Measurements from ENCODE around the gene SF3B3. TPM values are rescaled to one million over a fixed set of nuclear protein-coding genes. Genes with fewer than 3 reads are reported as not detected.

The SF3B3 gene
- total and polyA plus RNA-seq, 2 donors (not counting 1 experiment from before 2014, with no cell fraction given), result 67.1 to 266 TPM

DNA sequence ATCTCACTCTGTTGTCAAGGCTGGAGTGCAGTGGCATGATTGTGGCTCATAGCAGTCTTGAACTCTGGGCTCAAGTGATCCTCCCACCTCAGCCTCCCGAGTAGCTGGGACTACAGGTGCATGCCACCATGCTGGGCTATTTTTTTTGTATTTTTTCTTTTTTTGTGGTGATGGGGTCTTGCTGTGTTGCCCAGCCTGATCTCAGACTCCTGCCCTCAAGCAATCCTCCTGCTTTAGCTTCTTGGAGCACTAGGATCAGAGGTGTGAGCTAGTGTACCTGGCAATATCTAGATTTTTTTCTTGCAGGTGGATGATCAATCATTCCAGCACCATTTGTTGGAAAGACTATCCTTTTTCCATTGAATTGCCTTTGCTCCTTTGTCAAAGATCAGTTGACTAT is 69.9 kb downstream of the SF3B3 start:
- Mint-ChIP-seq H3K4me3 (no peak overlapping the region), H3K9me3 (ENCODE audit: insufficient read depth) (no peaks in the 10 kb centered on the region), H3K4me1 (no peaks in the 10 kb centered on the region), H3K27ac (no peak overlapping the region), H3K27me3 (peaks cover 12% of the 10 kb centered on the region)
- H3K36me3 ChIP-seq (replicated peaks in 1 of 2; ENCODE audit: control extremely low read depth in 1 of 2, control insufficient read depth in 1 of 2, extremely low read depth in 1 of 2, insufficient read depth in 2 of 2, low read length in 1 of 2), result no peaks in the 10 kb centered on the region
- H3K27me3 ChIP-seq (replicated peaks in 1 of 4; ENCODE audit: control extremely low read depth in 1 of 4, control insufficient read depth in 3 of 4, insufficient read depth in 4 of 4, low read length in 3 of 4), result peaks cover 0 to 3% (median 0%) of the 10 kb centered on the region in 4 experiments
- H3K9ac ChIP-seq (ENCODE audit: low read length), result no peak overlapping the region
- DNase-seq (no peak), ATAC-seq (ENCODE audit: low read depth) (no peak)
- CTCF ChIA-PET, result interaction anchor here (1.2 kb wide), 1 partner anchor 12 kb away, joined by 4 read pairs; no protein-coding TSS in a partner anchor
- WGBS (ENCODE audit: insufficient coverage), result no CpG with 5 or more reads among the region's 1 CpG
- H3K79me2 ChIP-seq (ENCODE audit: control insufficient read depth, insufficient read depth, low read length), result no peaks in the 10 kb centered on the region
- H3K4me3 ChIP-seq (ENCODE audit: control extremely low read depth in 1 of 5, extremely low read depth in 1 of 5, insufficient read depth in 1 of 5, low read depth in 2 of 5, low read length in 4 of 5), result no peak overlapping the region
- H4K20me1 ChIP-seq (ENCODE audit: control insufficient read depth, insufficient read depth, low read length, poor library complexity, severe bottlenecking), result no peaks in the 10 kb centered on the region
- no peak overlapping the region for H3K27ac ChIP-seq (ENCODE audit: low read length in 2 of 2)
- H3K4me1 ChIP-seq (ENCODE audit: control insufficient read depth in 2 of 2, insufficient read depth in 2 of 2, low read length in 2 of 2), result no peaks in the 10 kb centered on the region
- H3K4me2 ChIP-seq (replicated peaks; ENCODE audit: low read depth, low read length, poor library complexity, severe bottlenecking), result no peak overlapping the region
- H3K9me3 ChIP-seq (ENCODE audit: control extremely low read depth in 1 of 3, control insufficient read depth in 2 of 3, insufficient read depth in 1 of 3, low read length in 2 of 3), result no peaks in the 10 kb centered on the region
- POLR2A ChIA-PET, result no interaction called here
- no peak for TF ChIP-seq EZH2 (IDR thresholded peaks at IDR 0.05; ENCODE audit: borderline replicate concordance, insufficient read depth, low read depth, low read length, poor library complexity, severe bottlenecking)
- TF ChIP-seq, protein P1, sequence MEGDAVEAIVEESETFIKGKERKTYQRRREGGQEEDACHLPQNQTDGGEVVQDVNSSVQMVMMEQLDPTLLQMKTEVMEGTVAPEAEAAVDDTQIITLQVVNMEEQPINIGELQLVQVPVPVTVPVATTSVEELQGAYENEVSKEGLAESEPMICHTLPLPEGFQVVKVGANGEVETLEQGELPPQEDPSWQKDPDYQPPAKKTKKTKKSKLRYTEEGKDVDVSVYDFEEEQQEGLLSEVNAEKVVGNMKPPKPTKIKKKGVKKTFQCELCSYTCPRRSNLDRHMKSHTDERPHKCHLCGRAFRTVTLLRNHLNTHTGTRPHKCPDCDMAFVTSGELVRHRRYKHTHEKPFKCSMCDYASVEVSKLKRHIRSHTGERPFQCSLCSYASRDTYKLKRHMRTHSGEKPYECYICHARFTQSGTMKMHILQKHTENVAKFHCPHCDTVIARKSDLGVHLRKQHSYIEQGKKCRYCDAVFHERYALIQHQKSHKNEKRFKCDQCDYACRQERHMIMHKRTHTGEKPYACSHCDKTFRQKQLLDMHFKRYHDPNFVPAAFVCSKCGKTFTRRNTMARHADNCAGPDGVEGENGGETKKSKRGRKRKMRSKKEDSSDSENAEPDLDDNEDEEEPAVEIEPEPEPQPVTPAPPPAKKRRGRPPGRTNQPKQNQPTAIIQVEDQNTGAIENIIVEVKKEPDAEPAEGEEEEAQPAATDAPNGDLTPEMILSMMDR (IDR thresholded peaks at IDR 0.05), result no peak
- intact Hi-C loops (cut with micrococcal nuclease), result no loop called here
- H2AFZ ChIP-seq (ENCODE audit: insufficient read depth, low read depth, low read length, poor library complexity, severe bottlenecking), result no peak overlapping the region

GRCh38 chr16:70594569-70594968 is 71.0 kb downstream of the SF3B3 start:
- Mint-ChIP-seq H3K27ac (no peak overlapping the region), H3K4me3 (no peak overlapping the region), H3K9me3 (ENCODE audit: insufficient read depth) (no peaks in the 10 kb centered on the region), H3K27me3 (peaks cover 12% of the 10 kb centered on the region), H3K4me1 (no peaks in the 10 kb centered on the region)
- H3K36me3 ChIP-seq (replicated peaks in 1 of 2; ENCODE audit: control extremely low read depth in 1 of 2, control insufficient read depth in 1 of 2, extremely low read depth in 1 of 2, insufficient read depth in 2 of 2, low read length in 1 of 2), result no peaks in the 10 kb centered on the region
- no peak for DNase-seq
- no peak overlapping the region for H3K4me3 ChIP-seq (ENCODE audit: control extremely low read depth in 1 of 5, extremely low read depth in 1 of 5, insufficient read depth in 1 of 5, low read depth in 2 of 5, low read length in 4 of 5)
- no peaks in the 10 kb centered on the region for H3K4me1 ChIP-seq (ENCODE audit: control insufficient read depth in 2 of 2, insufficient read depth in 2 of 2, low read length in 2 of 2)
- ATAC-seq (ENCODE audit: low read depth), result no peak
- H4K20me1 ChIP-seq (ENCODE audit: control insufficient read depth, insufficient read depth, low read length, poor library complexity, severe bottlenecking), result no peaks in the 10 kb centered on the region
- H3K79me2 ChIP-seq (ENCODE audit: control insufficient read depth, insufficient read depth, low read length), result no peaks in the 10 kb centered on the region
- H3K4me2 ChIP-seq (replicated peaks; ENCODE audit: low read depth, low read length, poor library complexity, severe bottlenecking), result no peak overlapping the region
- ChIA-PET CTCF (no interaction called here), POLR2A (no interaction called here)
- H3K27ac ChIP-seq (ENCODE audit: low read length in 2 of 2), result no peak overlapping the region
- H3K9ac ChIP-seq (ENCODE audit: low read length), result no peak overlapping the region
- H3K9me3 ChIP-seq (ENCODE audit: control extremely low read depth in 1 of 3, control insufficient read depth in 2 of 3, insufficient read depth in 1 of 3, low read length in 2 of 3), result no peaks in the 10 kb centered on the region
- no peak overlapping the region for H2AFZ ChIP-seq (ENCODE audit: insufficient read depth, low read depth, low read length, poor library complexity, severe bottlenecking)
- TF ChIP-seq, protein P1 (IDR thresholded peaks at IDR 0.05), result no peak
- TF ChIP-seq EZH2 (IDR thresholded peaks at IDR 0.05; ENCODE audit: borderline replicate concordance, insufficient read depth, low read depth, low read length, poor library complexity, severe bottlenecking), result no peak
- intact Hi-C loops (cut with micrococcal nuclease), result no loop called here
- H3K27me3 ChIP-seq (replicated peaks in 1 of 4; ENCODE audit: control extremely low read depth in 1 of 4, control insufficient read depth in 3 of 4, insufficient read depth in 4 of 4, low read length in 3 of 4), result peaks cover 0 to 3% (median 0%) of the 10 kb centered on the region in 4 experiments
